Measurements from ENCODE around the gene TMEM132A.

- TF ChIP-seq CTCF (IDR thresholded peaks at IDR 0.05): no peak
- TF ChIP-seq EHMT2 (IDR thresholded peaks at IDR 0.05; ENCODE audit: low read depth): no peak
- TF ChIP-seq RNF2 (IDR thresholded peaks at IDR 0.05; ENCODE audit: borderline replicate concordance, low read depth): no peak
- TF ChIP-seq EP300 (IDR thresholded peaks at IDR 0.05): no peak
- TF ChIP-seq POLR2AphosphoS2 (conservative IDR thresholded peaks at IDR 0.05; ENCODE audit: low read length): no peak
- no peak for TF ChIP-seq RFX5 (IDR thresholded peaks at IDR 0.05)
- no peak for TF ChIP-seq REST (IDR thresholded peaks at IDR 0.05)
- no peak for TF ChIP-seq POLR2A (IDR thresholded peaks at IDR 0.05; ENCODE audit: low read length)
- no peak for TF ChIP-seq BHLHE40 (IDR thresholded peaks at IDR 0.05; ENCODE audit: low read depth, low read length)
- no peak for TF ChIP-seq RAD21 (conservative IDR thresholded peaks at IDR 0.05 in 1 of 2, IDR thresholded peaks at IDR 0.05 in 1 of 2)
Measured at GRCh38 chr11:60875366-60876167, 48.7 kb upstream of the TMEM132A start.

Data from A549 (cell line).